ENCODE results near the gene POLQ.

The POLQ gene

GRCh38 chr3:121515313-121515712, 30.5 kb downstream of the POLQ start:
- peaks cover 0 to 20% (median 9%) of the 10 kb centered on the region in 5 donors for H3K9me3 ChIP-seq (ENCODE audit: control insufficient read depth in 5 of 5, low read length in 5 of 5)
- H3K36me3 ChIP-seq (ENCODE audit: control insufficient read depth in 5 of 5, insufficient read depth in 5 of 5, low read length in 5 of 5): no peaks in the 10 kb centered on the region
- no peak overlapping the region for H3K27ac ChIP-seq (ENCODE audit: low read depth, low read length)
- H3K27me3 ChIP-seq (ENCODE audit: control insufficient read depth in 5 of 5, insufficient read depth in 4 of 5, low read length in 5 of 5): no peaks in the 10 kb centered on the region
- H3K9ac ChIP-seq (ENCODE audit: low read length in 5 of 5): no peak overlapping the region
- H3K4me1 ChIP-seq (ENCODE audit: control insufficient read depth in 5 of 5, insufficient read depth in 5 of 5, low read length in 5 of 5): no peaks in the 10 kb centered on the region
- no peak overlapping the region for H3K4me3 ChIP-seq (ENCODE audit: low read depth in 1 of 5, low read length in 5 of 5)

GRCh38 chr3:121514496-121514895, 31.3 kb downstream of the POLQ start:
- Histone ChIP-seq H3K9ac (ENCODE audit: low read length in 5 of 5) (no peak overlapping the region), H3K27ac (ENCODE audit: low read depth, low read length) (no peak overlapping the region), H3K4me1 (ENCODE audit: control insufficient read depth in 5 of 5, insufficient read depth in 5 of 5, low read length in 5 of 5) (no peaks in the 10 kb centered on the region), H3K4me3 (ENCODE audit: low read depth in 1 of 5, low read length in 5 of 5) (no peak overlapping the region), H3K9me3 (ENCODE audit: control insufficient read depth in 5 of 5, low read length in 5 of 5) (peaks cover 0 to 20% (median 9%) of the 10 kb centered on the region in 5 donors), H3K36me3 (ENCODE audit: control insufficient read depth in 5 of 5, insufficient read depth in 5 of 5, low read length in 5 of 5) (no peaks in the 10 kb centered on the region), H3K27me3 (ENCODE audit: control insufficient read depth in 5 of 5, insufficient read depth in 4 of 5, low read length in 5 of 5) (no peaks in the 10 kb centered on the region)

DNA sequence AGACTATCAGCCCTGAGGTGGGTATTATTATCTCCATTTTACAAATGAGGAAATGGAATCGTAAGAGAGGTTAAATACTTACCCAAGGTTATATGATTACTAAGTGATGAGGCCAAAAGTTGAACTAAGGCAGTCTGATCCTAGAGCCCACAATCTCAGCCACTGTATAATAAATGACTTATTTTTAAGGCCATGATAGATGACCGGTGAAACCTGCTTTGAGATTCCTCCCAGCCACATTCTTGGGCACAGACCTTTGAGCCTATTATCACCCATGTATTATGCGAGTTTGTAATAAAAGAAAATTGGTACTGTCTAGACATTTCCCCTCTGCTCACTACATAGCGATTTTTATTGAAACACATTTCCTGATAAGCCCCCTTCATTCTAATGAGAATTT, 37.4 kb downstream of the POLQ start:
- no peaks in the 10 kb centered on the region for H3K36me3 ChIP-seq (ENCODE audit: control insufficient read depth in 5 of 5, insufficient read depth in 5 of 5, low read length in 5 of 5)
- no peaks in the 10 kb centered on the region for H3K9me3 ChIP-seq (ENCODE audit: control insufficient read depth in 5 of 5, low read length in 5 of 5)
- no peak overlapping the region for H3K27ac ChIP-seq (ENCODE audit: low read depth, low read length)
- H3K4me1 ChIP-seq (ENCODE audit: control insufficient read depth in 5 of 5, insufficient read depth in 5 of 5, low read length in 5 of 5): no peaks in the 10 kb centered on the region
- no peaks in the 10 kb centered on the region for H3K27me3 ChIP-seq (ENCODE audit: control insufficient read depth in 5 of 5, insufficient read depth in 4 of 5, low read length in 5 of 5)
- no peak overlapping the region for H3K4me3 ChIP-seq (ENCODE audit: low read depth in 1 of 5, low read length in 5 of 5)
- no peak overlapping the region for H3K9ac ChIP-seq (ENCODE audit: low read length in 5 of 5)

DNA sequence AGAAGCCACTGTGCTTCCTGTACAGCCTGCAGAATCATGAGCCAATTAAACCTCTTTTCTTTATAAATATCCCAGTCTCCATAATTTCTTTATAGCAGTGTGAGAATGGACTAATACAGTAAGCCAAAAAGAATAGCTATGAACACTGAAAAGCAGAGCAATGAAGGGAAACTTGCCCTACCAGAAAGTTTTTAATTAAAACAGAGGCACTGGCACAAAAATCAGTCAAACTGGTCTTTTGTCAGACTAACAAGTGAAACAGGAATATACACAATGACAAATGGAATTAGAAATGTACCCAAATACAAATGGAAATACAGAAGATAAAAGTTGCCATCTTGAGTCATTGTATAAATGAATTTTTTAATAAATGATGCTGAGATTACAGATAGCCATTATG, 40.5 kb downstream of the POLQ start:
- Histone ChIP-seq H3K27me3 (ENCODE audit: control insufficient read depth in 5 of 5, insufficient read depth in 4 of 5, low read length in 5 of 5) (no peaks in the 10 kb centered on the region), H3K27ac (ENCODE audit: low read depth, low read length) (no peak overlapping the region), H3K4me1 (ENCODE audit: control insufficient read depth in 5 of 5, insufficient read depth in 5 of 5, low read length in 5 of 5) (no peaks in the 10 kb centered on the region), H3K4me3 (ENCODE audit: low read depth in 1 of 5, low read length in 5 of 5) (no peak overlapping the region), H3K36me3 (ENCODE audit: control insufficient read depth in 5 of 5, insufficient read depth in 5 of 5, low read length in 5 of 5) (no peaks in the 10 kb centered on the region), H3K9ac (ENCODE audit: low read length in 5 of 5) (no peak overlapping the region), H3K9me3 (ENCODE audit: control insufficient read depth in 5 of 5, low read length in 5 of 5) (no peaks in the 10 kb centered on the region)

DNA sequence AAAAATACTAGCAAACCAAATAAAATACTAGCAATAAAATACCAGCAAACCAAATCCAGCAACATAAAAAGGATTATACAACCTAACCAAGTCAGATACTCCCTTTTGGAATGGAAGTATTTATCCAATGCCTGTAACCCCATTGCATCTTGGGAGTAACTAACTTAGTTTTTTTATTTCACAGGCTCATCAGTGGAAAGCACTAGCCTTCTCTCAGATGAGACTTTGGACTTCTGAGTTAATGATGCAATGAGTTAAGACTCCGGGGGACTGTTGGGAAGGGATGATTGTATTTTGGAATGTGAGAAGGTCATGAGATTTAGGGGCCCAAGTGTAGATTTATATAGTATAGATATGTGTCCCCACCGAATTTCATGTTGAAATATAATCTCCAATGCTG, 41.2 kb downstream of the POLQ start:
- Histone ChIP-seq H3K4me3 (ENCODE audit: low read depth in 1 of 5, low read length in 5 of 5) (no peak overlapping the region), H3K9me3 (ENCODE audit: control insufficient read depth in 5 of 5, low read length in 5 of 5) (no peaks in the 10 kb centered on the region), H3K4me1 (ENCODE audit: control insufficient read depth in 5 of 5, insufficient read depth in 5 of 5, low read length in 5 of 5) (no peaks in the 10 kb centered on the region), H3K36me3 (ENCODE audit: control insufficient read depth in 5 of 5, insufficient read depth in 5 of 5, low read length in 5 of 5) (no peaks in the 10 kb centered on the region), H3K9ac (ENCODE audit: low read length in 5 of 5) (no peak overlapping the region), H3K27ac (ENCODE audit: low read depth, low read length) (no peak overlapping the region), H3K27me3 (ENCODE audit: control insufficient read depth in 5 of 5, insufficient read depth in 4 of 5, low read length in 5 of 5) (no peaks in the 10 kb centered on the region)

DNA sequence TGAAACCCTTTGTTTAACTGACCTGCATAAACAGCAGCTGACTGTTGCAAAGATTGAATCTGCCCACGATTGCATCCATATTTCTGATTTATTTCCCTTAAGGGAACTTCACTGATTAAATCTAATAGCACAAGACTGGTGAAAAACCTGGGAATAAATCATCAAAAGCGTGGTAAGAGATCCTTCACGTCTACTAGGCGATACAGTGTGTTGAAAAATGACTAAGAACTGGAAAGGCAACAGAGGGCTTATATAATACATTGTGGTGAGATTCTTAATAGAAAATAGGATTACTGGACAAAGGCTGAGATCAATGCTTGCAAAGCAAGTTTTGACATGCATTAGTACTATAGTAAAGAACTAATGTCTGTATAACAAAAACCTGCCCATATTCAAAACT, 49.0 kb downstream of the POLQ start:
- H3K9ac ChIP-seq (ENCODE audit: low read length in 5 of 5): no peak overlapping the region
- no peak overlapping the region for H3K4me3 ChIP-seq (ENCODE audit: low read depth in 1 of 5, low read length in 5 of 5)
- no peak overlapping the region for H3K27ac ChIP-seq (ENCODE audit: low read depth, low read length)
- no peaks in the 10 kb centered on the region for H3K9me3 ChIP-seq (ENCODE audit: control insufficient read depth in 5 of 5, low read length in 5 of 5)
- no peaks in the 10 kb centered on the region for H3K4me1 ChIP-seq (ENCODE audit: control insufficient read depth in 5 of 5, insufficient read depth in 5 of 5, low read length in 5 of 5)
- no peaks in the 10 kb centered on the region for H3K36me3 ChIP-seq (ENCODE audit: control insufficient read depth in 5 of 5, insufficient read depth in 5 of 5, low read length in 5 of 5)
- no peaks in the 10 kb centered on the region for H3K27me3 ChIP-seq (ENCODE audit: control insufficient read depth in 5 of 5, insufficient read depth in 4 of 5, low read length in 5 of 5)

GRCh38 chr3:121493431-121493830, 52.4 kb downstream of the POLQ start:
- no peak overlapping the region for H3K4me3 ChIP-seq (ENCODE audit: low read depth in 1 of 5, low read length in 5 of 5)
- no peaks in the 10 kb centered on the region for H3K4me1 ChIP-seq (ENCODE audit: control insufficient read depth in 5 of 5, insufficient read depth in 5 of 5, low read length in 5 of 5)
- H3K36me3 ChIP-seq (ENCODE audit: control insufficient read depth in 5 of 5, insufficient read depth in 5 of 5, low read length in 5 of 5): no peaks in the 10 kb centered on the region
- H3K9ac ChIP-seq (ENCODE audit: low read length in 5 of 5): no peak overlapping the region
- no peak overlapping the region for H3K27ac ChIP-seq (ENCODE audit: low read depth, low read length)
- H3K9me3 ChIP-seq (ENCODE audit: control insufficient read depth in 5 of 5, low read length in 5 of 5): no peaks in the 10 kb centered on the region
- no peaks in the 10 kb centered on the region for H3K27me3 ChIP-seq (ENCODE audit: control insufficient read depth in 5 of 5, insufficient read depth in 4 of 5, low read length in 5 of 5)

GRCh38 chr3:121491683-121492320, 54.0 kb downstream of the POLQ start:
- Histone ChIP-seq H3K4me1 (ENCODE audit: control insufficient read depth in 5 of 5, insufficient read depth in 5 of 5, low read length in 5 of 5) (no peaks in the 10 kb centered on the region), H3K4me3 (ENCODE audit: low read depth in 1 of 5, low read length in 5 of 5) (no peak overlapping the region), H3K36me3 (ENCODE audit: control insufficient read depth in 5 of 5, insufficient read depth in 5 of 5, low read length in 5 of 5) (no peaks in the 10 kb centered on the region), H3K9ac (ENCODE audit: low read length in 5 of 5) (no peak overlapping the region), H3K27ac (ENCODE audit: low read depth, low read length) (no peak overlapping the region), H3K27me3 (ENCODE audit: control insufficient read depth in 5 of 5, insufficient read depth in 4 of 5, low read length in 5 of 5) (no peaks in the 10 kb centered on the region), H3K9me3 (ENCODE audit: control insufficient read depth in 5 of 5, low read length in 5 of 5) (no peaks in the 10 kb centered on the region)

- H3K4me3 ChIP-seq (ENCODE audit: low read depth in 1 of 5, low read length in 5 of 5): no peak overlapping the region
- H3K36me3 ChIP-seq (ENCODE audit: control insufficient read depth in 5 of 5, insufficient read depth in 5 of 5, low read length in 5 of 5): no peaks in the 10 kb centered on the region
- no peaks in the 10 kb centered on the region for H3K27me3 ChIP-seq (ENCODE audit: control insufficient read depth in 5 of 5, insufficient read depth in 4 of 5, low read length in 5 of 5)
- H3K27ac ChIP-seq (ENCODE audit: low read depth, low read length): no peak overlapping the region
- no peaks in the 10 kb centered on the region for H3K9me3 ChIP-seq (ENCODE audit: control insufficient read depth in 5 of 5, low read length in 5 of 5)
- H3K9ac ChIP-seq (ENCODE audit: low read length in 5 of 5): no peak overlapping the region
- H3K4me1 ChIP-seq (ENCODE audit: control insufficient read depth in 5 of 5, insufficient read depth in 5 of 5, low read length in 5 of 5): no peaks in the 10 kb centered on the region
Measured at GRCh38 chr3:121490161-121490560, 55.6 kb downstream of the POLQ start.

DNA sequence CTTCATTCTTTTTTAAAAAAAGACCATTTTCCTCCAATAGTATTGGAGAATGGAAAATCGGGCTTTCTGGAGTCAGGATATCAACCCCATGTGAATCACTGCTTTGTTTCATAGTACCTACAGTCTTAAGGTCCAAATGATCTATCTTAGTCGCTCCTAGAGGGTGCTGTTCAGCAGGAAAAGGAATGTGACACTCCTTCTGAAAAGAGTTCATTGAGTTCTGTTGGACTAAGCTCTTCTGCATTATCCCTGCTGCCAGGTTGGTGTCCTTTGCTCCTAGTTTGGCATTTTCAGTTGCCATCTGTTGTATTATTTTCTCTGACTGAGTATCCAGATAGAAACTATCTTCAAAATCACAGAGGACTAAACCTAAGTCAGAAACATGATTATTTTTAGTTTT, 57.2 kb downstream of the POLQ start:
- no peaks in the 10 kb centered on the region for H3K27me3 ChIP-seq (ENCODE audit: control insufficient read depth in 5 of 5, insufficient read depth in 4 of 5, low read length in 5 of 5)
- H3K27ac ChIP-seq (ENCODE audit: low read depth, low read length): no peak overlapping the region
- no peak overlapping the region for H3K4me3 ChIP-seq (ENCODE audit: low read depth in 1 of 5, low read length in 5 of 5)
- no peak overlapping the region for H3K9ac ChIP-seq (ENCODE audit: low read length in 5 of 5)
- no peaks in the 10 kb centered on the region for H3K4me1 ChIP-seq (ENCODE audit: control insufficient read depth in 5 of 5, insufficient read depth in 5 of 5, low read length in 5 of 5)
- H3K9me3 ChIP-seq (ENCODE audit: control insufficient read depth in 5 of 5, low read length in 5 of 5): no peaks in the 10 kb centered on the region
- H3K36me3 ChIP-seq (ENCODE audit: control insufficient read depth in 5 of 5, insufficient read depth in 5 of 5, low read length in 5 of 5): no peaks in the 10 kb centered on the region

GRCh38 chr3:121483290-121483689, 62.5 kb downstream of the POLQ start:
- H3K9me3 ChIP-seq (ENCODE audit: control insufficient read depth in 5 of 5, low read length in 5 of 5): no peaks in the 10 kb centered on the region
- no peak overlapping the region for H3K27ac ChIP-seq (ENCODE audit: low read depth, low read length)
- no peaks in the 10 kb centered on the region for H3K36me3 ChIP-seq (ENCODE audit: control insufficient read depth in 5 of 5, insufficient read depth in 5 of 5, low read length in 5 of 5)
- no peaks in the 10 kb centered on the region for H3K27me3 ChIP-seq (ENCODE audit: control insufficient read depth in 5 of 5, insufficient read depth in 4 of 5, low read length in 5 of 5)
- no peak overlapping the region for H3K4me3 ChIP-seq (ENCODE audit: low read depth in 1 of 5, low read length in 5 of 5)
- no peak overlapping the region for H3K9ac ChIP-seq (ENCODE audit: low read length in 5 of 5)
- H3K4me1 ChIP-seq (ENCODE audit: control insufficient read depth in 5 of 5, insufficient read depth in 5 of 5, low read length in 5 of 5): no peaks in the 10 kb centered on the region
